Measurements from ENCODE around the gene OPCML. TPM values are rescaled to one million over a fixed set of nuclear protein-coding genes. Genes with fewer than 3 reads are reported as not detected.

The OPCML gene
- total RNA-seq, 2 donors from 2014 or later = under 0.01 TPM; not detected in 1

DNA sequence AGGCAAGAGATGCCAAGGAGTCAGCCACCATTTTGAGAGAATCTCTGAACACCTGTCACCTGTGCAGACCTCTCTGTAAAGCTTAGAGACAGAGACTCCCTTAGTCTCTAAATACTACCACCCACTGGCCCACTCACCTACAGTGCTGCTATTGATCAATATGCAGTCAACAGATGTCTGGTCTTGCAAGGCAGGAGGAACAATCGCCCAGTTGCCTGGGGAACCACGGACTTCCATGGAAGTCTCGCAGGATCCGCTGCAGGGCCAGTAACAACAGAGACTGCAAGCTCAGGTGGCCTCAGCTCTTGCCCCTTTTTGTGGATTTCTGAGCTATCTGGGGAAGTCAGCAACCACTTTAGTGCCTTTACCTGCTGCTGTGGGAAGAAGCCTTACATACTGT, 195.1 kb downstream of the OPCML start:
- H3K36me3 ChIP-seq (replicated peaks in 1 of 2; ENCODE audit: insufficient read depth in 1 of 2, low read depth in 2 of 2) = no peaks in the 10 kb centered on the region
- H3K27me3 ChIP-seq = peaks cover 0 to 5% of the 10 kb centered on the region in 2 donors
- H3K9me3 ChIP-seq = no peaks in the 10 kb centered on the region
- DNase-seq (no peak), ATAC-seq (no peak)
- no peak for TF ChIP-seq POLR2A (IDR thresholded peaks at IDR 0.05)
- TF ChIP-seq, protein P1, sequence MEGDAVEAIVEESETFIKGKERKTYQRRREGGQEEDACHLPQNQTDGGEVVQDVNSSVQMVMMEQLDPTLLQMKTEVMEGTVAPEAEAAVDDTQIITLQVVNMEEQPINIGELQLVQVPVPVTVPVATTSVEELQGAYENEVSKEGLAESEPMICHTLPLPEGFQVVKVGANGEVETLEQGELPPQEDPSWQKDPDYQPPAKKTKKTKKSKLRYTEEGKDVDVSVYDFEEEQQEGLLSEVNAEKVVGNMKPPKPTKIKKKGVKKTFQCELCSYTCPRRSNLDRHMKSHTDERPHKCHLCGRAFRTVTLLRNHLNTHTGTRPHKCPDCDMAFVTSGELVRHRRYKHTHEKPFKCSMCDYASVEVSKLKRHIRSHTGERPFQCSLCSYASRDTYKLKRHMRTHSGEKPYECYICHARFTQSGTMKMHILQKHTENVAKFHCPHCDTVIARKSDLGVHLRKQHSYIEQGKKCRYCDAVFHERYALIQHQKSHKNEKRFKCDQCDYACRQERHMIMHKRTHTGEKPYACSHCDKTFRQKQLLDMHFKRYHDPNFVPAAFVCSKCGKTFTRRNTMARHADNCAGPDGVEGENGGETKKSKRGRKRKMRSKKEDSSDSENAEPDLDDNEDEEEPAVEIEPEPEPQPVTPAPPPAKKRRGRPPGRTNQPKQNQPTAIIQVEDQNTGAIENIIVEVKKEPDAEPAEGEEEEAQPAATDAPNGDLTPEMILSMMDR (IDR thresholded peaks at IDR 0.05) = no peak
- 50 to 67% methylated on average over 4 of the region's 4 CpGs for WGBS, 2 donors
- intact Hi-C loops (cut with DNase I) = no loop called here
- no peak overlapping the region for H3K27ac ChIP-seq
- no peaks in the 10 kb centered on the region for H3K4me1 ChIP-seq
- H3K4me3 ChIP-seq = no peak overlapping the region

DNA sequence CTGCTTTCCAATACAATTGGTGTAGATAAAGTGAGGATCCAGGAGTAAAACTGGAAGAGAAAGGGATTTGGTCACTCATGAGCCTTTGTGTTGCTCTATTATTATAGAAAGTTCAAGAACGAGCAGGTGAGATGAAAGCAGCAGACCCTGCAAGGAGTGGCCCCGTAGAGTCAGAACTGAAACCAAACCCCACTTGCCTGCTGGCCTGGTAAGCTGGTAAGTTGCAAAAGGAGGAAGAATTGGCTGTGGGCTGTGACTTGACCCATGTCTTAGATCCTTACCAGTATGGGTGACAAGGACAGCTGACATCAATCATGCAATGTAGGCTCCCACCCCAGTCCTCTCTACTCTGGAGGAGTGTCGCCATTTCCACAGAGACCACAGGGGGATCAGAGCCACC, 201.3 kb downstream of the OPCML start:
- Histone ChIP-seq H3K27ac (no peak overlapping the region), H3K9me3 (no peaks in the 10 kb centered on the region), H3K27me3 (no peaks in the 10 kb centered on the region), H3K36me3 (replicated peaks in 1 of 2; ENCODE audit: insufficient read depth in 1 of 2, low read depth in 2 of 2) (no peaks in the 10 kb centered on the region), H3K4me1 (no peaks in the 10 kb centered on the region), H3K4me3 (no peak overlapping the region)
- DNase-seq = no peak
- ATAC-seq = no peak
- no peak for TF ChIP-seq POLR2A (IDR thresholded peaks at IDR 0.05)
- TF ChIP-seq, protein P1 (IDR thresholded peaks at IDR 0.05) = no peak
- intact Hi-C loops (cut with DNase I) = no loop called here
- 61 to 71% methylated on average over 3 of the region's 3 CpGs for WGBS, 2 donors

DNA sequence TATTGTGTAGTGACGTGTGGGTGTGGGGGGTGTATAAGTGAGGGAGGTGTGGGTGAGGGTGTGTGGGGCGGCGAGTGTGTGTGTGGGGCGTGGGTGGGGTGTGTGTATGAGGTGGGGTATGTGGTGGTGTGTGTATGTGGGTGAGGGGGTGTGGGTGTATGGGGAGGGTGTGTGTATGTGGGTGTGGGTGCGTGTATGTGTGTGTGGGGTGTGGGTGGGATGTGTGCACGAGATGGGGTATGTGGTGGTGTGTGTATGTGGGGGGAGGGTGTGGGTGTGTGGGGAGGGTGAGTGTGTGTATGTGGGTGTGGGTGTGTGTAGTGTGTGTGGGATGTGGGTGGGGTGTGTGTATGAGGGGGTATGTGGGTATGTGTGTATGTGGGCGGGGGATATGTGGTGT, 205.5 kb downstream of the OPCML start:
- intact Hi-C loops (cut with DNase I) = no loop called here
- DNase-seq = no peak
- Histone ChIP-seq H3K27me3 (no peaks in the 10 kb centered on the region), H3K9me3 (no peaks in the 10 kb centered on the region), H3K4me3 (no peak overlapping the region), H3K27ac (no peak overlapping the region), H3K36me3 (replicated peaks in 1 of 2; ENCODE audit: insufficient read depth in 1 of 2, low read depth in 2 of 2) (no peaks in the 10 kb centered on the region), H3K4me1 (no peaks in the 10 kb centered on the region)
- TF ChIP-seq, protein P1 (IDR thresholded peaks at IDR 0.05) = no peak
- no peak for TF ChIP-seq POLR2A (IDR thresholded peaks at IDR 0.05)
- WGBS, 2 donors = 56 to 74% methylated on average over 7 of the region's 7 CpGs
- no peak for ATAC-seq

DNA sequence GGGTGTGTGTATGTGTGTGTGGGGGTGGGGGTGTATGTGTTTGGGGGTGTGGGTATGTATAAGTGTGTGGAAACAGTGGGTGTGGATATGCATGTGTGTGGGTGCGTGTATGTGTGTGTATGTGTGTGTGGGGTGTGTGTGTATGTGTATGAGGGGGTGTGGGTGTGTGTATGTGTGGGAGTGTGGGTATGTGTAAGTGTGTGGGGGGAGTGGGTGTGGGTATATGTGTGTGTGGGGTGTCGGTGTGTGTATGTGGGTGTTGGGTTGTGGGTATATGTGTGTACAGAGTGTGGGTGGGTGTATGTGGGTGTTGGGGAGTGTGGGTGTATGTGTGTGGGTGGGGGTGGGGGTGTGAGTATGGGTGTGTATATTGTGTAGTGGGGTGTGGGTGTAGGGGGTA, 206.0 kb downstream of the OPCML start:
- Histone ChIP-seq H3K4me1 (no peaks in the 10 kb centered on the region), H3K27ac (no peak overlapping the region), H3K27me3 (no peaks in the 10 kb centered on the region), H3K4me3 (no peak overlapping the region), H3K9me3 (no peaks in the 10 kb centered on the region), H3K36me3 (replicated peaks in 1 of 2; ENCODE audit: insufficient read depth in 1 of 2, low read depth in 2 of 2) (no peaks in the 10 kb centered on the region)
- DNase-seq (no peak), ATAC-seq (no peak)
- TF ChIP-seq, protein P1 (IDR thresholded peaks at IDR 0.05) = no peak
- no peak for TF ChIP-seq POLR2A (IDR thresholded peaks at IDR 0.05)
- WGBS, 2 donors = 72 to 73% methylated on average over 2 of the region's 2 CpGs
- intact Hi-C loops (cut with DNase I) = no loop called here

DNA sequence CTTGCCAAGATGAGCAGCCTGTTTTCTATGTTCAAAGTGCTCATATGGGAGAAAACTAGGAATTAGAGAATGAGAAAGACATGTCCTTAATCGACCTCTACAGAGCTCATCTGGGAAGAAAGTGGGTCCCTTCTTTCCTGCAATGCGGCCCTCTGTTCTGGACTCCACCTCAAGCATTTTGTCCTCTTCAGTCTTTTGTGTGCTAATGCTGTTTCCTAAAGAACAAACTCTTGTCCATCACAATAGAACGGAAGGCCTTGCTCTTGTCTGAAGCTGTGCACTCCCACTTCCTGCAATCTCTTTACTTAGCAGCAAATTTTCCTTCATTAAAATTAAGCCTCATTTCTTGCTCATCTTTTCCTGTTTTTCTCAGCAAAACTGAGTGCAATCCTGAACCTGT, 206.6 kb downstream of the OPCML start:
- no peak for ATAC-seq
- intact Hi-C loops (cut with DNase I) = no loop called here

More for the DNA sequence above, 206.6 kb downstream of the OPCML start:
- 37 to 50% methylated on average over 3 of the region's 3 CpGs for WGBS, 2 donors
- no peaks in the 10 kb centered on the region for H3K9me3 ChIP-seq
- no peak for DNase-seq
- H3K4me3 ChIP-seq = no peak overlapping the region
- H3K4me1 ChIP-seq = no peaks in the 10 kb centered on the region
- H3K27me3 ChIP-seq = no peaks in the 10 kb centered on the region
- H3K27ac ChIP-seq = no peak overlapping the region
- TF ChIP-seq POLR2A (IDR thresholded peaks at IDR 0.05) = no peak
- TF ChIP-seq, protein P1 (IDR thresholded peaks at IDR 0.05) = no peak
- no peaks in the 10 kb centered on the region for H3K36me3 ChIP-seq (replicated peaks in 1 of 2; ENCODE audit: insufficient read depth in 1 of 2, low read depth in 2 of 2)
